Fibroblast of lung (primary cell): ENCODE measurements around the gene ADGRG3.

Experiments
- EZH2 ChIP-seq: IDR thresholded peaks from 2 replicates; pipeline ENCODE4 v1.5.1; 2012; ENCODE audit warnings: low read length, control low read depth, mild to moderate bottlenecking; ENCODE audit errors: missing control alignments
- TF ChIP-seq, protein P1 (sequence below), 2 donors: IDR thresholded peaks in 1 of 2; conservative IDR thresholded peaks in 1 of 2; 1 replicate in 1 of 2; 2 replicates in 1 of 2; pipeline ENCODE4 v1.5.1; 2011 to 2012; ENCODE audit warnings: low read length in 2 of 2, control low read depth in 1 of 2, inconsistent platforms in 1 of 2, low read depth in 1 of 2, mild to moderate bottlenecking in 1 of 2

DNA sequence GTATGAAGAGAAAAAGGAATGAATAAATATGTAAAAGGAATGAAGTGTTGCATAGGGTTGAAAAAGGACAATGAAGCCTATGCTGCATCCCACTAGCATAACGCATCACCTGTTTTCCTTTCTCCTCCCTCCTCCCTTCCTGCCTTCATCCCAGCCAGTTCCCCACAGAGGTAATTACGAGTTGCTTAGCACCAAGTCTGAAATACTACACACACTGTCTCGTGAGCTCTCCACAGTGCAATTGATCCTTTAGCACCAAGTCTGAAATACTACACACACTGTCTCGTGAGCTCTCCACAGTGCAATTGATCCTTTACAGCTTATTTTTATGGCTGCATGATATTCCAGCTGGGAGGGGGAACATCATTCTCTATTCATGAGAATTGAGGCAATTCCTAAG lies 25.4 kb downstream of the ADGRG3 start:
- TF ChIP-seq, protein P1, sequence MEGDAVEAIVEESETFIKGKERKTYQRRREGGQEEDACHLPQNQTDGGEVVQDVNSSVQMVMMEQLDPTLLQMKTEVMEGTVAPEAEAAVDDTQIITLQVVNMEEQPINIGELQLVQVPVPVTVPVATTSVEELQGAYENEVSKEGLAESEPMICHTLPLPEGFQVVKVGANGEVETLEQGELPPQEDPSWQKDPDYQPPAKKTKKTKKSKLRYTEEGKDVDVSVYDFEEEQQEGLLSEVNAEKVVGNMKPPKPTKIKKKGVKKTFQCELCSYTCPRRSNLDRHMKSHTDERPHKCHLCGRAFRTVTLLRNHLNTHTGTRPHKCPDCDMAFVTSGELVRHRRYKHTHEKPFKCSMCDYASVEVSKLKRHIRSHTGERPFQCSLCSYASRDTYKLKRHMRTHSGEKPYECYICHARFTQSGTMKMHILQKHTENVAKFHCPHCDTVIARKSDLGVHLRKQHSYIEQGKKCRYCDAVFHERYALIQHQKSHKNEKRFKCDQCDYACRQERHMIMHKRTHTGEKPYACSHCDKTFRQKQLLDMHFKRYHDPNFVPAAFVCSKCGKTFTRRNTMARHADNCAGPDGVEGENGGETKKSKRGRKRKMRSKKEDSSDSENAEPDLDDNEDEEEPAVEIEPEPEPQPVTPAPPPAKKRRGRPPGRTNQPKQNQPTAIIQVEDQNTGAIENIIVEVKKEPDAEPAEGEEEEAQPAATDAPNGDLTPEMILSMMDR (conservative IDR thresholded peaks at IDR 0.05 in 1 of 2, IDR thresholded peaks at IDR 0.05 in 1 of 2; ENCODE audit: low read depth in 1 of 2, low read length in 2 of 2), result no peak
- no peak for TF ChIP-seq EZH2
